ENCODE results near the gene PMEL. TPM values are rescaled to one million over a fixed set of nuclear protein-coding genes. Genes with fewer than 3 reads are reported as not detected.
A peak's percentile ranks its signal among the peaks of the same experiment; 100 is the strongest.

Gene PMEL
- total and polyA plus RNA-seq, 9 of the 15 experiments (the other 6 are each of a cell fraction or from before 2014, with no cell fraction given): 0.36 to 2.0 (median 0.98) TPM

- TF ChIP-seq ZHX1 (conservative IDR thresholded peaks at IDR 0.05; ENCODE audit: low read length) (no peak), KLF6 (CRISPR knock-in tag; IDR thresholded peaks at IDR 0.05; ENCODE audit: borderline replicate concordance) (no peak), POLR2AphosphoS5 (IDR thresholded peaks at IDR 0.05; ENCODE audit: control insufficient read depth, insufficient read depth, low read depth, low read length) (no peak), SMARCE1 (IDR thresholded peaks at IDR 0.05) (0 out of 2 replicates have a peak, but pooled peaks have one; percentile 18), GATAD2A (IDR thresholded peaks at IDR 0.05) (no peak), ZNF146 (CRISPR knock-in tag; IDR thresholded peaks at IDR 0.05; ENCODE audit: unreplicated experiment) (no peak)
- TF ChIP-seq, protein P1, sequence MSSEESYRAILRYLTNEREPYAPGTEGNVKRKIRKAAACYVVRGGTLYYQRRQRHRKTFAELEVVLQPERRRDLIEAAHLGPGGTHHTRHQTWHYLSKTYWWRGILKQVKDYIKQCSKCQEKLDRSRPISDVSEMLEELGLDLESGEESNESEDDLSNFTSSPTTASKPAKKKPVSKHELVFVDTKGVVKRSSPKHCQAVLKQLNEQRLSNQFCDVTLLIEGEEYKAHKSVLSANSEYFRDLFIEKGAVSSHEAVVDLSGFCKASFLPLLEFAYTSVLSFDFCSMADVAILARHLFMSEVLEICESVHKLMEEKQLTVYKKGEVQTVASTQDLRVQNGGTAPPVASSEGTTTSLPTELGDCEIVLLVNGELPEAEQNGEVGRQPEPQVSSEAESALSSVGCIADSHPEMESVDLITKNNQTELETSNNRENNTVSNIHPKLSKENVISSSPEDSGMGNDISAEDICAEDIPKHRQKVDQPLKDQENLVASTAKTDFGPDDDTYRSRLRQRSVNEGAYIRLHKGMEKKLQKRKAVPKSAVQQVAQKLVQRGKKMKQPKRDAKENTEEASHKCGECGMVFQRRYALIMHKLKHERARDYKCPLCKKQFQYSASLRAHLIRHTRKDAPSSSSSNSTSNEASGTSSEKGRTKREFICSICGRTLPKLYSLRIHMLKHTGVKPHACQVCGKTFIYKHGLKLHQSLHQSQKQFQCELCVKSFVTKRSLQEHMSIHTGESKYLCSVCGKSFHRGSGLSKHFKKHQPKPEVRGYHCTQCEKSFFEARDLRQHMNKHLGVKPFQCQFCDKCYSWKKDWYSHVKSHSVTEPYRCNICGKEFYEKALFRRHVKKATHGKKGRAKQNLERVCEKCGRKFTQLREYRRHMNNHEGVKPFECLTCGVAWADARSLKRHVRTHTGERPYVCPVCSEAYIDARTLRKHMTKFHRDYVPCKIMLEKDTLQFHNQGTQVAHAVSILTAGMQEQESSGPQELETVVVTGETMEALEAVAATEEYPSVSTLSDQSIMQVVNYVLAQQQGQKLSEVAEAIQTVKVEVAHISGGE (CRISPR knock-in tag; IDR thresholded peaks at IDR 0.05): no peak
These were observed 34.5 kb downstream of the PMEL start (continued) for GRCh38 chr12:55931317-55931779.
